Endometrial microvascular endothelial cells (primary cell): Measurements from ENCODE around the gene DMRTA2. TPM values are rescaled to one million over a fixed set of nuclear protein-coding genes. Genes with fewer than 3 reads are reported as not detected.

Experiments used
- in situ Hi-C: cut with HindIII; loops from 2 replicates; pipeline ENCODE4 v1.10.0; 2017; ENCODE audit warnings: low sequenced_read_pairs, low pct_unique_long_range_greater_than_20kb; ENCODE audit errors: inconsistent ontology term
- total RNA-seq: library from RNA; depleted of rRNA; stranded (reverse); fragments of >200 nt; gene quantifications from one replicate; pipeline ENCODE4 v1.2.3, GENCODE V29; 2015; ENCODE audit errors: inconsistent ontology term

The DMRTA2 gene
- total RNA-seq = not detected

- in situ Hi-C loops = no loop called here
Observed at GRCh38 chr1:50422946-50423669, at the start of gene DMRTA2. TSS of gene DMRTA2 (minus strand) at chr1:50423443. CDS start at chr1:50421536, 1,907 bp downstream.

GRCh38 chr1:50471967-50472366 lies 48.7 kb upstream of the DMRTA2 start:
- in situ Hi-C loops = no loop called here

- in situ Hi-C loops = no loop called here
Observed at GRCh38 chr1:50462964-50463363, 39.7 kb upstream of the DMRTA2 start.

- in situ Hi-C loops = no loop called here
Observed at GRCh38 chr1:50458507-50458906, 35.3 kb upstream of the DMRTA2 start.

GRCh38 chr1:50454911-50455310 lies 31.7 kb upstream of the DMRTA2 start:
- in situ Hi-C loops = no loop called here

GRCh38 chr1:50453266-50453665 lies 30.0 kb upstream of the DMRTA2 start:
- in situ Hi-C loops = no loop called here

GRCh38 chr1:50452700-50453099 lies 29.5 kb upstream of the DMRTA2 start:
- in situ Hi-C loops = no loop called here

- in situ Hi-C loops = no loop called here
Observed at GRCh38 chr1:50450861-50451653, 27.8 kb upstream of the DMRTA2 start.

GRCh38 chr1:50447961-50448360 lies 24.7 kb upstream of the DMRTA2 start:
- in situ Hi-C loops = no loop called here

- in situ Hi-C loops = no loop called here
Observed at GRCh38 chr1:50441183-50441582, 17.9 kb upstream of the DMRTA2 start.

- in situ Hi-C loops = no loop called here
Observed at GRCh38 chr1:50438945-50439344, 15.7 kb upstream of the DMRTA2 start.

- in situ Hi-C loops = no loop called here
Observed at GRCh38 chr1:50436489-50436888, 13.2 kb upstream of the DMRTA2 start.

- in situ Hi-C loops = no loop called here
Observed at GRCh38 chr1:50430010-50430405, 6.8 kb upstream of the DMRTA2 start.

GRCh38 chr1:50427818-50428779 lies 4.9 kb upstream of the DMRTA2 start:
- in situ Hi-C loops = no loop called here

- in situ Hi-C loops = no loop called here
Observed at GRCh38 chr1:50427086-50427817, 4.0 kb upstream of the DMRTA2 start.

- in situ Hi-C loops = no loop called here
Observed at GRCh38 chr1:50426702-50427085, 3.5 kb upstream of the DMRTA2 start.

GRCh38 chr1:50426108-50426700 lies 3.0 kb upstream of the DMRTA2 start:
- in situ Hi-C loops = no loop called here

GRCh38 chr1:50425376-50426107 lies 2.3 kb upstream of the DMRTA2 start:
- in situ Hi-C loops = no loop called here
